Measurements from ENCODE around the gene HES2. TPM values are rescaled to one million over a fixed set of nuclear protein-coding genes. Genes with fewer than 3 reads are reported as not detected.
A peak's percentile ranks its signal among the peaks of the same experiment; 100 is the strongest.
"Not testable (repeated sequence)": the region's sequence is repeated elsewhere in the genome, so short reads cannot be mapped to it uniquely, and the experiment has no call there.

Gene HES2
- total RNA-seq, 2 experiments from 2014 or later: not detected

DNA sequence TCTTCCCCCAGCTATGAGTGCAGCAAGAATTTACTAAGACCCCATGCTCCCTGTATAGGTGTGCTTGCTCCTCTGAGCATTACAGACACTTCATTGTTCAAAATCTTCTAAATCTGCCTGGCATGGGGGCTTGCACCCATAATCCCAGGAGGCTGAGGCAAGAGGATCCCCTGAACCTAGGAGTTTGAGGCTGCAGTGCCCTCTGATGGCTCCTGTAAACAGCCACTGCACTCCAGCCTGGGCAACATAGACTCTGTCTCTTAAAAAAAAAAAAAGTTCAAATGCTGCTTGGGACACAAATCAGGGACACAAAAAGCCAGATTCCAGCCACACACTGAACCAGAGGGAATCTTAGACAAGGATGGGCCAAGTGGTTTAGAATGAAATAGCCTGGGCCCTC, 22.7 kb downstream of the HES2 start:
- no peak for DNase-seq
- H3K9me3 Mint-ChIP-seq: peaks cover 1% of the 10 kb centered on the region
- peaks cover 4% of the 10 kb centered on the region for H3K36me3 Mint-ChIP-seq
- no peak overlapping the region for H3K27ac Mint-ChIP-seq
- H3K27me3 Mint-ChIP-seq: no peaks in the 10 kb centered on the region
- no peak overlapping the region for H3K4me3 Mint-ChIP-seq
- H3K4me1 Mint-ChIP-seq: peaks cover 19% of the 10 kb centered on the region

- H3K27me3 Mint-ChIP-seq, H3K27ac Mint-ChIP-seq, DNase-seq, H3K9me3 Mint-ChIP-seq, H3K36me3 Mint-ChIP-seq, H3K4me3 Mint-ChIP-seq: not testable (repeated sequence)
- peaks cover 21% of the 10 kb centered on the region for H3K4me1 Mint-ChIP-seq
These were observed 23.9 kb downstream of the HES2 start for GRCh38 chr1:6395781-6396244.

GRCh38 chr1:6395130-6395529, 24.6 kb downstream of the HES2 start:
- Mint-ChIP-seq H3K4me3 (peak overlapping the region; percentile 81), H3K36me3 (peaks cover 10% of the 10 kb centered on the region), H3K27ac (peak overlapping the region; percentile 72), H3K4me1 (peaks cover 21% of the 10 kb centered on the region)
- H3K27me3 Mint-ChIP-seq, H3K9me3 Mint-ChIP-seq: not testable (repeated sequence)
- DNase-seq: peak; percentile 23

DNA sequence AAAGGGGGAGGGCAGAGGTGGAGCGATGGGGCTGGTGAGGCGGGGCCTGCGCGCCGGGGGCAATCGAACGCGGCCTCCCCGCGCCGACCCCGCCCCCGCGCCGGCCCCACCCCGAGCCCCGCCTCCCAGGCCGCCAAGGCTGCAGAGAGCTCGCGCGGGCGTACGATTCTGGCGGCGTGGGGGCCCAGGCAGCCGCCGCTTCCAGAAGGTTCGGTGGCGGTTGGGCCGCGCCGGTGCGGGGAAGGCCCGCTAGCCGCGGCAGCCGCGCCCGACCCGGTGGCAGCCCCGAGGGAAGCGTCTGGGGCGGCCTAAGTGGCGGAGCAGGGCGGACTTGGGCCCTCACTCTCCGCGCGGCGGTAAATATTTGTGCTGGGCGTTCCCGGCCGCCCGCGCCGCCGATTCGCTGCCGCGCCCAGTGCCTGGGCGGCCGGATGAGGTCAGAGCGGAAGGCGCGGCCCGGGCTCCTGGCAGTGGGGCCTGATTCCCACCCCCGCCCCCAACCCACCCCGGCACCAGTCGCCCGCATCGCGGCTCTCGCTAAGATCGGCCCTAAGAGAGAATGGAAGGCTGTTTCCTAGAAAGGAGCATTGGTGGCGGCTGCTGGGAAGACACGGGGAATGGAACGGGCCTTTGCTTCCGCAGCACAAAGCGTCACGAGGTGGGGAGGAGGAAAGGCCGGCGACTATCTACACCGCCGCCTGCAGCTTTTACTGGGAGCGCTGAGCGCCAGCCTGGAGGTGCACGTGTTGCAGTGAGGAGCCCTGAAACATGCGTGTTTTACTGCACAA, 26.1 kb downstream of the HES2 start, which contains the start of gene ACOT7:
Gene ACOT7 (minus strand): TSS at position 368 of the 788 bp plus-strand sequence. CDS start 368 bp downstream, outside the sequence.
- Mint-ChIP-seq H3K9me3 (peaks cover 1% of the 10 kb centered on the region), H3K27ac (peak within 1 kb of the TSS; percentile 93), H3K4me1 (peaks cover 21% of the 10 kb centered on the region), H3K27me3 (no peaks in the 10 kb centered on the region), H3K4me3 (peak within 1 kb of the TSS; percentile 84), H3K36me3 (peaks cover 12% of the 10 kb centered on the region)
- DNase-seq: peak; percentile 94

DNA sequence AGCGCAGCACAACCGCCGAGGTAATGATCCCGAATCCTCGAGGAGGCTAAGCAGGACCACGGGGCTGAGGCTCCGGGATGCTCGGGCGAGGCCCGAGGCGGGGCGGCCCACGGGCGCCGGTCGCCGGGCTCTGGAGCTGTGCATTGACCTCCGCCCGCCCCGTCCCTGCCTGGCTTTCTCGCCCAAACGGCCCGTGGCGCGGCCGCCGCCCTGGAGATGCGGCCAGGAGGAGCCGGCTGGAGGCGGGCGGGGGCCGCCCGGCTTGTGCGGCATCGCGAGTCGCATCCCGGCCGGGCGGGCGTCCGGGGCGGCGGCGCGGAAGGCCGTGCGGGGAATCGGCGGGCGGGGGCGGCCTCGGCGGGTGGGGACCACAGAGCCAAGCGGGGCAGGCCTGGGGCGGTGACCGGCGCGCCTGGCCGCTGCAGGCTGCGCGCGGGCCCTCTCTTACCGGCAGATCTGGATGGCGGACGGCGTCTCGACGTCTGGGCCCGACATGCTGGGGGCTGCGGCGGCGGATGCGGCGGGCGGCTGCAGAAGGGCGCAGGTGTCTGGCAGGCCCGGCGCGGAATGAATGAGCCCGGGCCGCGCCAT, 26.8 kb downstream of the HES2 start:
- DNase-seq: no peak
- peak overlapping the region; percentile 87 for H3K27ac Mint-ChIP-seq
- peaks cover 1% of the 10 kb centered on the region for H3K9me3 Mint-ChIP-seq
- no peaks in the 10 kb centered on the region for H3K27me3 Mint-ChIP-seq
- H3K4me3 Mint-ChIP-seq: peak overlapping the region; percentile 84
- H3K4me1 Mint-ChIP-seq: peaks cover 21% of the 10 kb centered on the region
- H3K36me3 Mint-ChIP-seq: peaks cover 12% of the 10 kb centered on the region

- DNase-seq: peak; percentile 15
These were observed 27.5 kb downstream of the HES2 start for GRCh38 chr1:6391951-6392808.

GRCh38 chr1:6389971-6390370, 29.7 kb downstream of the HES2 start:
- Mint-ChIP-seq H3K9me3 (peaks cover under 1% of the 10 kb centered on the region), H3K4me1 (peaks cover 24% of the 10 kb centered on the region), H3K27ac (no peak overlapping the region), H3K27me3 (no peaks in the 10 kb centered on the region), H3K36me3 (peaks cover 13% of the 10 kb centered on the region), H3K4me3 (no peak overlapping the region)
- no peak for DNase-seq

More at GRCh38 chr1:6391951-6392808, 27.5 kb downstream of the HES2 start:
- Mint-ChIP-seq H3K27ac (peak overlapping the region; percentile 56), H3K27me3 (no peaks in the 10 kb centered on the region), H3K4me1 (peaks cover 21% of the 10 kb centered on the region), H3K4me3 (peak overlapping the region; percentile 84), H3K36me3 (peaks cover 12% of the 10 kb centered on the region), H3K9me3 (peaks cover 1% of the 10 kb centered on the region)

- Mint-ChIP-seq H3K36me3 (peaks cover 8% of the 10 kb centered on the region), H3K27me3 (no peaks in the 10 kb centered on the region), H3K9me3 (no peaks in the 10 kb centered on the region), H3K4me1 (peaks cover 6% of the 10 kb centered on the region), H3K27ac (no peak overlapping the region), H3K4me3 (no peak overlapping the region)
- no peak for DNase-seq
These were observed 33.3 kb downstream of the HES2 start for GRCh38 chr1:6386371-6386949.

- Mint-ChIP-seq H3K27ac (no peak overlapping the region), H3K27me3 (no peaks in the 10 kb centered on the region), H3K9me3 (no peaks in the 10 kb centered on the region), H3K4me1 (peaks cover 8% of the 10 kb centered on the region), H3K4me3 (no peak overlapping the region), H3K36me3 (peaks cover 10% of the 10 kb centered on the region)
- DNase-seq: no peak
These were observed 34.1 kb downstream of the HES2 start for GRCh38 chr1:6385488-6386191.

DNA sequence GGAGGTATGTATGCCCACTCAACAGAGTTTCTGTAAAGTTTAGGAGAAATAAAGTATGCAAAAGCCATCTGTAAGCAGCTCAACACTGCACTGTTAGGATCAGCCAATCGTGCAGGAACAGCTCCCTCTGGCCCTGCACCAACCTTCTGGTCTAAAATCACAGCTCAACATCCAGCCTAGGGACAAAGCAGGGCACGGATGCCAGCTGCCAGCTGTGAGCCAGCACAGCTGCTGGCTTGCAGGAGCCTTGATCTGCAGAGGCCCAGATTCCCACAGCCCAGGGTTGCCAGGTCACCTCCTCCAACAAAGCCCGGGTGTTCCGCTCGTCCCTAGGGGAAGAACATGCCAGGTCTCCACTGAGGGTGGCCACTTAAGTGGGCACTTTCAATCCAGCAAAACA, 34.8 kb downstream of the HES2 start:
- Mint-ChIP-seq H3K36me3 (peaks cover 7% of the 10 kb centered on the region), H3K27ac (no peak overlapping the region), H3K4me1 (peaks cover 9% of the 10 kb centered on the region), H3K4me3 (no peak overlapping the region), H3K27me3 (no peaks in the 10 kb centered on the region), H3K9me3 (peaks cover under 1% of the 10 kb centered on the region)
- no peak for DNase-seq

GRCh38 chr1:6384135-6384534, 35.6 kb downstream of the HES2 start:
- Mint-ChIP-seq H3K4me1 (peaks cover 9% of the 10 kb centered on the region), H3K27ac (no peak overlapping the region), H3K9me3 (peaks cover 4% of the 10 kb centered on the region), H3K4me3 (no peak overlapping the region), H3K36me3 (peaks cover 10% of the 10 kb centered on the region), H3K27me3 (no peaks in the 10 kb centered on the region)
- DNase-seq: no peak

- Mint-ChIP-seq H3K36me3 (peaks cover 8% of the 10 kb centered on the region), H3K27me3 (no peaks in the 10 kb centered on the region), H3K27ac (no peak overlapping the region), H3K9me3 (peaks cover 4% of the 10 kb centered on the region), H3K4me3 (no peak overlapping the region), H3K4me1 (peaks cover 3% of the 10 kb centered on the region)
- no peak for DNase-seq
These were observed 39.7 kb downstream of the HES2 start for GRCh38 chr1:6380037-6380436.

DNA sequence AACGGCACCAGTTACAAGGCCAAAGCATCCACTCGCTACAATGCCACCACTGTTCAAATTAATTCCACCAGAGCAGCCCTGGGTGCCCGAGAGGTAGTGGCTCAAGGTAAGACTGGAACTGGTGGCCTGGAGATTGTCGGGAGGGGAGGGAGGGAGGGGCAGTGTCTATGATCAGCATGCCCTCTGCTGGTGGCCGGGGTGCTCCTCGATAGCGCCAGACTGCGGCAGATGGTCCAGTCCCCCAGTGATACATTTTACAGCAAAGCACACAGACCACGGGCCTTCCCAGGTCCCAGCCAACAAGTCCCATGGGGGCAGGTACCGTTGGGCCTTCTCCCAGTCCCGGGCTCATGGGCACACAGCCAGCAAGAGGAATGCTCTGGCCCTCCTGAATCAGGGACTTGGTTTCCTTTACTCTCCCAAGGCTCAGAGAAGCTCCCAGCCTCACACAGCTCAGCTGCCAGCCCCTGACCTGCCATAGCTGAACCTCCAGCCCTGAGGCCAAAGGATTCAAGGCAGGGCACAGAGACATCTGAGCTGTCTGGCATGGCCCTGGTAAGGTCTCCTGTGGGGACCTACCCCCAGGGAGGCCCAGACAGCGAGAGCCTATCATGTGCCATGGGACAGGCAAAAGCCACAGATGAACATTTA, 41.5 kb downstream of the HES2 start:
- Mint-ChIP-seq H3K4me3 (no peak overlapping the region), H3K27ac (no peak overlapping the region), H3K27me3 (no peaks in the 10 kb centered on the region), H3K9me3 (peaks cover 4% of the 10 kb centered on the region), H3K36me3 (peaks cover 8% of the 10 kb centered on the region), H3K4me1 (peaks cover 3% of the 10 kb centered on the region)
- DNase-seq: no peak

Measured in activated naive CD8-positive, alpha-beta T cell treated with anti-CD3 and anti-CD28 coated beads for 36 hours (primary cell).